ENCODE results near the gene LRCH4. TPM values are rescaled to one million over a fixed set of nuclear protein-coding genes. Genes with fewer than 3 reads are reported as not detected.

LRCH4 gene
- total and polyA plus RNA-seq, 9 of the 15 experiments (the other 6 are each of a cell fraction or from before 2014, with no cell fraction given) = 0.06 to 63.3 (median 15.0) TPM

DNA sequence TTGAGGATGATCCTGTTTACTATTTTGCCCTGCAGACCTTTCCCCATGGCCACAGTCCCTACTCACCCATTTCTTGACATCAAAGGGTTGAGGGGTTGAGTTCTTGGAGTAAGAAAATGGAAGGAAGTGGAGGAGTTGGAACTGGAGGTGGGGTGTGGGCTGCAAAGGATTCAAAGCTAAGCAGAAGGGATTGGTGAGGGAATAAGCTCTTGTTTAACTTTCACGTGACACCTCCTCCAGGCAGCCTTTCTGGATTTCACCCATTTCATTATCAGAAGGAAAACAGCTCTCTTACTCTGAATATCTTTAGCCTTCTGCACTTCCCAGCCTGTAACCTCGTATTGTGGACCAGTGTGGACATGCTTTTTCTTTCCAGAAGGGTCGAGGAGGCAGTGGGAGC, 40.1 kb upstream of the LRCH4 start (continued):
- 0 out of 2 replicates have a peak, but pooled peaks have one; percentile 19 for TF ChIP-seq NKRF (IDR thresholded peaks at IDR 0.05; ENCODE audit: borderline replicate concordance)
- peak; percentile 31 for TF ChIP-seq LEF1 (IDR thresholded peaks at IDR 0.05)
- TF ChIP-seq SMARCA5 (IDR thresholded peaks at IDR 0.05) = peak; percentile 99
- no peak for TF ChIP-seq TAL1 (IDR thresholded peaks at IDR 0.05)
- TF ChIP-seq NCOA1 (IDR thresholded peaks at IDR 0.05; ENCODE audit: low read depth) = no peak
- TF ChIP-seq PHF21A (IDR thresholded peaks at IDR 0.05; ENCODE audit: borderline replicate concordance, low read depth) = 0 out of 2 replicates have a peak, but pooled peaks have one; percentile 42
- no peak for TF ChIP-seq NFRKB (IDR thresholded peaks at IDR 0.05; ENCODE audit: low read depth)
- no peak for TF ChIP-seq SIRT6 (IDR thresholded peaks at IDR 0.05; ENCODE audit: low read depth, low read length)
- TF ChIP-seq E2F3 (CRISPR knock-in tag; IDR thresholded peaks at IDR 0.05) = no peak
- no peak for TF ChIP-seq ZBTB40 (IDR thresholded peaks at IDR 0.05)
- TF ChIP-seq ZBTB40 (CRISPR knock-in tag; IDR thresholded peaks at IDR 0.05) = peak; percentile 21; the same call in 1 of the 2 replicates
- 0 out of 4 replicates have a peak, but pooled peaks of 1 of the 2 experiments have one; percentile 12 for TF ChIP-seq FOXK2 (conservative IDR thresholded peaks at IDR 0.05 in 1 of 2, IDR thresholded peaks at IDR 0.05 in 1 of 2; ENCODE audit: low read depth in 2 of 2)
- peak in 1 of 2 experiments; percentile 79; a peak in 2 of 4 replicates for TF ChIP-seq ARNT (IDR thresholded peaks at IDR 0.05)
- no peak for TF ChIP-seq RFX7 (CRISPR knock-in tag; IDR thresholded peaks at IDR 0.05)
- TF ChIP-seq ARHGAP35 (IDR thresholded peaks at IDR 0.05; ENCODE audit: partially characterized antibody) = peak; percentile 37
- TF ChIP-seq CREB1 (IDR thresholded peaks at IDR 0.05) = no peak
- TF ChIP-seq CREB1 (CRISPR knock-in tag; IDR thresholded peaks at IDR 0.05) = peak; percentile 9; the same call in 1 of the 2 replicates
- TF ChIP-seq SNIP1 (IDR thresholded peaks at IDR 0.05; ENCODE audit: low read depth) = 0 out of 2 replicates have a peak, but pooled peaks have one; percentile 18
- TF ChIP-seq PTBP1 (IDR thresholded peaks at IDR 0.05; ENCODE audit: low read depth, low read length) = peak; percentile 92
- peak; percentile 22; the same call in 1 of the 2 replicates for TF ChIP-seq ZC3H8 (IDR thresholded peaks at IDR 0.05)

Data from K562 (cell line).